GM12878 (cell line): ENCODE data around the gene NALF2. TPM values are rescaled to one million over a fixed set of nuclear protein-coding genes. Genes with fewer than 3 reads are reported as not detected.

Experiments
- ATAC-seq: fragments of 200-7000 bp; cut with Tn5 transposase; 3 replicates; pipeline ENCODE4 v1.9.1; 2020; ENCODE audit warnings: mild to moderate bottlenecking, moderate library complexity
- BruUV-seq: library from RNA; stranded (reverse); fragments of 400-500 nt; replicated peaks from 2 replicates; lab custom pipeline; 2021; lab: Mats Ljungman, UMichigan
- CTCF ChIA-PET: fragments of 300-600 bp; sonication (Branson Sonifier 250); formaldehyde crosslinking; extraction: SDS; loops from one replicate; lab custom pipeline; 2021; ENCODE audit warnings: inconsistent platforms; lab: Yijun Ruan, JAX
- POLR2A ChIA-PET: fragments of 350-600 bp; formaldehyde crosslinking; extraction: SDS; loops from one replicate; lab custom pipeline; 2021; ENCODE audit warnings: inconsistent platforms; lab: Charles Lee
- RAD21 ChIA-PET: fragments of 300-600 bp; sonication (Branson Sonifier 250); formaldehyde crosslinking; loops from one replicate; lab custom pipeline; 2023; ENCODE audit warnings: antibody characterized with exemption; ENCODE audit not compliant: unreplicated experiment; lab: Charles Lee
- SMC1A ChIA-PET: fragments of 300-600 bp; sonication (Branson Sonifier 250); formaldehyde crosslinking; loops from one replicate; lab custom pipeline; 2023; ENCODE audit not compliant: unreplicated experiment, uncharacterized antibody; lab: Charles Lee
- DNase-seq: peaks from one replicate; pipeline ENCODE4 v3.0.0-alpha.2; 2011; ENCODE audit warnings: low read depth, low spot score
- FAIRE-seq: peaks from 3 replicates; lab custom pipeline; 2011; peaks lifted over from hg19 to GRCh38; lab: Jason Lieb, UNC
- H2AFZ ChIP-seq: 2 replicates; pipeline ENCODE4 v1.6.0; 2011; ENCODE audit warnings: low read depth, low read length, control low read depth; ENCODE audit not compliant: control insufficient read depth
- H3K27ac ChIP-seq: 2 replicates; pipeline ENCODE4 v1.5.1; 2011; ENCODE audit warnings: control low read depth; ENCODE audit not compliant: control insufficient read depth, insufficient read depth
- H3K27me3 ChIP-seq, 2 experiments: replicated peaks in 1 of 2; 2 replicates each; pipeline versions ENCODE4 v1.6.0 to v1.6.1; 2011; ENCODE audit warnings: low read length in 1 of 2; ENCODE audit not compliant: control insufficient read depth in 2 of 2, insufficient read depth in 2 of 2
- H3K36me3 ChIP-seq, 2 experiments: 2 replicates each; pipeline ENCODE4 v1.5.1; 2011; ENCODE audit warnings: low read length in 1 of 2; ENCODE audit not compliant: control insufficient read depth in 2 of 2, insufficient read depth in 2 of 2
- H3K4me1 ChIP-seq: 2 replicates; pipeline ENCODE4 v1.6.1; 2011; ENCODE audit warnings: mild to moderate bottlenecking, low read length, moderate library complexity, mixed read lengths; ENCODE audit not compliant: control insufficient read depth, insufficient read depth
- H3K4me2 ChIP-seq: 2 replicates; pipeline ENCODE4 v1.6.0; 2011; ENCODE audit warnings: control low read depth; ENCODE audit not compliant: control insufficient read depth, insufficient read depth
- H3K4me3 ChIP-seq: fragments of 200-600 bp; sonication (generic); 2 replicates; pipeline ENCODE4 v1.5.1; 2016
- H3K79me2 ChIP-seq: 2 replicates; pipeline ENCODE4 v1.6.0; 2011; ENCODE audit warnings: low read length; ENCODE audit not compliant: control insufficient read depth, insufficient read depth
- H3K9ac ChIP-seq: 2 replicates; pipeline ENCODE4 v1.8.0; 2011; ENCODE audit warnings: low read length, control low read depth, mixed read lengths; ENCODE audit not compliant: control insufficient read depth, insufficient read depth
- H3K9me3 ChIP-seq: replicated peaks from 3 replicates; pipeline ENCODE4 v1.5.1; 2011; ENCODE audit warnings: mild to moderate bottlenecking, low read length; ENCODE audit not compliant: control insufficient read depth, insufficient read depth
- H4K20me1 ChIP-seq: 2 replicates; pipeline ENCODE4 v1.6.0; 2011; ENCODE audit not compliant: control insufficient read depth, insufficient read depth
- ASH2L ChIP-seq: fragments of 300-600, 200-600 bp; sonication (generic); IDR thresholded peaks from 2 replicates; pipeline ENCODE4 v1.6.1; 2017; ENCODE audit warnings: low read depth, mild to moderate bottlenecking, borderline replicate concordance
- BACH1 ChIP-seq: fragments of 450-650 bp; IDR thresholded peaks from 2 replicates; pipeline ENCODE4 v1.6.1; 2017; ENCODE audit warnings: mild to moderate bottlenecking, borderline replicate concordance
- BCL11A ChIP-seq: IDR thresholded peaks from 2 replicates; pipeline ENCODE4 v1.6.1; 2011; ENCODE audit warnings: low read depth, low read length
- BMI1 ChIP-seq: fragments of 450-650 bp; IDR thresholded peaks from 2 replicates; pipeline ENCODE4 v1.6.1; 2016; ENCODE audit warnings: mild to moderate bottlenecking, moderate library complexity, borderline replicate concordance
- ESRRA ChIP-seq: IDR thresholded peaks from 2 replicates; pipeline ENCODE4 v1.6.1; 2012; ENCODE audit warnings: mild to moderate bottlenecking, low read length, improper control_type of control experiment
- HDAC2 ChIP-seq: fragments of 200-600 bp; sonication (generic); IDR thresholded peaks from 2 replicates; pipeline ENCODE4 v1.6.1; 2017
- MXI1 ChIP-seq: fragments of 150-350 bp; IDR thresholded peaks from 2 replicates; pipeline ENCODE4 v1.6.1; 2011; ENCODE audit warnings: low read depth, mild to moderate bottlenecking, inconsistent platforms, low read length, improper control_type of control experiment
- NFXL1 ChIP-seq: fragments of 450-650 bp; IDR thresholded peaks from 2 replicates; pipeline ENCODE4 v1.6.1; 2017; ENCODE audit warnings: antibody characterized with exemption, mild to moderate bottlenecking, borderline replicate concordance
- POU2F2 ChIP-seq: IDR thresholded peaks from 3 replicates; pipeline ENCODE4 v1.6.1; 2011; ENCODE audit warnings: low read depth, mild to moderate bottlenecking, low read length, borderline replicate concordance
- RB1 ChIP-seq: fragments of 450-650 bp; formaldehyde crosslinking; IDR thresholded peaks from 2 replicates; pipeline ENCODE4 v1.6.1; 2017; ENCODE audit warnings: mild to moderate bottlenecking, borderline replicate concordance
- RBBP5 ChIP-seq: fragments of 200-600 bp; sonication (generic); conservative IDR thresholded peaks from 2 replicates; pipeline ENCODE4 v1.6.1; 2016
- RFX5 ChIP-seq: IDR thresholded peaks from 2 replicates; pipeline ENCODE4 v1.6.1; 2011; ENCODE audit warnings: low read depth, low read length, improper control_type of control experiment
- SIN3A ChIP-seq: IDR thresholded peaks from 2 replicates; pipeline ENCODE4 v1.6.1; 2012; ENCODE audit warnings: low read depth, low read length, improper control_type of control experiment
- SREBF1 ChIP-seq: IDR thresholded peaks from 2 replicates; pipeline ENCODE4 v1.6.1; 2012; ENCODE audit warnings: mild to moderate bottlenecking, low read length
- TAF1 ChIP-seq: IDR thresholded peaks from 2 replicates; pipeline ENCODE4 v1.6.1; 2011; ENCODE audit warnings: mild to moderate bottlenecking, low read depth, low read length, borderline replicate concordance
- TARDBP ChIP-seq: IDR thresholded peaks from 2 replicates; pipeline ENCODE4 v1.6.1; 2016; ENCODE audit warnings: borderline replicate concordance
- TCF3 ChIP-seq: IDR thresholded peaks from 2 replicates; pipeline ENCODE4 v1.6.1; 2012; ENCODE audit warnings: low read depth, mild to moderate bottlenecking, low read length, borderline replicate concordance; ENCODE audit not compliant: insufficient read depth
- TCF7 ChIP-seq: IDR thresholded peaks from 2 replicates; pipeline ENCODE4 v1.6.1; 2014; ENCODE audit warnings: antibody characterized with exemption, borderline replicate concordance
- WGBS: methylation state at CpG from one replicate; pipeline ENCODE4 v1.1.6; 2016; ENCODE audit warnings: low lambda C conversion rate; ENCODE audit not compliant: insufficient replicate concordance, insufficient coverage; ENCODE audit errors: missing lambda C conversion rate; 5-methylcytosine and 5-hydroxymethylcytosine counted together
- in situ Hi-C: fragments of 300-500 bp; cut with MboI; formaldehyde crosslinking; loops from 9 replicates; pipeline ENCODE4 v1.14.3; 2018; ENCODE audit warnings: mixed read lengths
- intact Hi-C: fragments of 100-400 bp; cut with micrococcal nuclease; formaldehyde crosslinking; loops from one replicate; pipeline ENCODE4 v1.14.2; 2022; ENCODE audit not compliant: unreplicated experiment
- polyA plus RNA-seq, 11 experiments: library from polyadenylated mRNA; depleted of rRNA in 4 of 11; unstranded in 6 of 11; stranded (reverse) in 5 of 11; fragments of >200 nt; fragmentation: Nextera tagmentation in 4 of 11; fragmentation: Illumina TruSeq in 1 of 11; extraction: Ambion mirVana in 4 of 11; extraction: Trizol in 1 of 11; gene quantifications; 1 replicate in 1 of 11; 2 replicates in 10 of 11; pipeline versions ENCODE4 v1.2.1 to v1.2.3, GENCODE V29; 2011 to 2016; ENCODE audit warnings: inconsistent platforms in 2 of 11, missing spikeins in 2 of 11, low read depth in 1 of 11
- total RNA-seq, 4 experiments: library from RNA; depleted of rRNA in 3 of 4; stranded (reverse); fragments of >200 nt in 3 of 4; fragmentation: Illumina TruSeq in 1 of 4; extraction: Trizol in 1 of 4; gene quantifications; 2 replicates each; pipeline versions ENCODE4 v1.2.1 to v1.2.3, GENCODE V29; 2013 to 2021
- TF ChIP-seq, protein P1 (sequence below): IDR thresholded peaks from 2 replicates; pipeline ENCODE4 v1.6.1; 2011; ENCODE audit warnings: low read depth, low read length, improper control_type of control experiment, borderline replicate concordance
- TF ChIP-seq, protein P2 (sequence below): fragments of 450-650 bp; IDR thresholded peaks from 2 replicates; pipeline ENCODE4 v1.6.1; 2016; ENCODE audit warnings: mild to moderate bottlenecking

The NALF2 gene
- total and polyA plus RNA-seq, 10 of the 15 experiments (the other 5 are each of a cell fraction or from before 2014, with no cell fraction given), result not detected

DNA sequence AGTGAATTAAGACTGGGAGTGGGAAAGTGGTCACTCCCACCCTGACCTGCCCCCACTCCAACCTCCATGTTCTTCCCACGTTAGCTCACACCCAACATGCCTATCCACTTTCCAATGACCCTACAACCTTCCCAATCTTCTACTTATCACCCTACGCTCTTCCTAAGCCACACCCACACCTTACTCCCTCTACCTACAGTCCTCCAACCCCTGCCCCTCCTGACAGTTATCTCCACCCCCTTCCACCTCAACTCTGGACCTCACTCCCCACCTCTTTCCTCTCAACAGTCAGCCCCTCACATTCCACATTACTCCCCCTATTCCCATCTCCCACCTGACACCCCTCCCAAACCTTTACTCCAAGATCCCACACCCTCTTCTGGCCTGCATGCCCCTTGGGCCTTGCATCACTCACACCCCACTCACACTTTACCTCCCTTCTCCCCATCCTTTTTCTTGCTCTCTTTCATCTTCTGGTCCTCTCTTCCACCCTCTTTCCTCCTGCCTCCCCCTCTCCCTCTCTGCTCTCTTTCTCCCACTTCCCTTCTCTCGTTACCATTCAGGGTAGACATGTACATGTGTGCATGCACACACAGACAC is 6.9 kb downstream of the NALF2 start:
- CTCF ChIA-PET, result no interaction called here

More for the DNA sequence above, 6.9 kb downstream of the NALF2 start:
- H3K4me3 ChIP-seq, result no peak overlapping the region
- H3K36me3 ChIP-seq, result no peaks in the 10 kb centered on the region
- no peak for DNase-seq
- H3K9me3 ChIP-seq, result no peaks in the 10 kb centered on the region
- no peak overlapping the region for H3K9ac ChIP-seq
- no peak for FAIRE-seq
- no TSS peak for BruUV-seq
- H2AFZ ChIP-seq, result no peak overlapping the region
- H3K4me1 ChIP-seq, result no peaks in the 10 kb centered on the region
- ChIA-PET SMC1A (no interaction called here), POLR2A (no interaction called here), RAD21 (no interaction called here)
- 0% methylated on average over 3 of the region's 3 CpGs for WGBS
- TF ChIP-seq BMI1, result no peak
- no peak for TF ChIP-seq SIN3A
- no peak for TF ChIP-seq ASH2L
- TF ChIP-seq ESRRA, result no peak
- no peak for TF ChIP-seq TCF7
- no peak for TF ChIP-seq MXI1
- TF ChIP-seq, protein P1, sequence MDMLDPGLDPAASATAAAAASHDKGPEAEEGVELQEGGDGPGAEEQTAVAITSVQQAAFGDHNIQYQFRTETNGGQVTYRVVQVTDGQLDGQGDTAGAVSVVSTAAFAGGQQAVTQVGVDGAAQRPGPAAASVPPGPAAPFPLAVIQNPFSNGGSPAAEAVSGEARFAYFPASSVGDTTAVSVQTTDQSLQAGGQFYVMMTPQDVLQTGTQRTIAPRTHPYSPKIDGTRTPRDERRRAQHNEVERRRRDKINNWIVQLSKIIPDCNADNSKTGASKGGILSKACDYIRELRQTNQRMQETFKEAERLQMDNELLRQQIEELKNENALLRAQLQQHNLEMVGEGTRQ, result no peak
- TF ChIP-seq TARDBP, result no peak
- TF ChIP-seq, protein P2, sequence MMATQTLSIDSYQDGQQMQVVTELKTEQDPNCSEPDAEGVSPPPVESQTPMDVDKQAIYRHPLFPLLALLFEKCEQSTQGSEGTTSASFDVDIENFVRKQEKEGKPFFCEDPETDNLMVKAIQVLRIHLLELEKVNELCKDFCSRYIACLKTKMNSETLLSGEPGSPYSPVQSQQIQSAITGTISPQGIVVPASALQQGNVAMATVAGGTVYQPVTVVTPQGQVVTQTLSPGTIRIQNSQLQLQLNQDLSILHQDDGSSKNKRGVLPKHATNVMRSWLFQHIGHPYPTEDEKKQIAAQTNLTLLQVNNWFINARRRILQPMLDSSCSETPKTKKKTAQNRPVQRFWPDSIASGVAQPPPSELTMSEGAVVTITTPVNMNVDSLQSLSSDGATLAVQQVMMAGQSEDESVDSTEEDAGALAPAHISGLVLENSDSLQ, result no peak
- TF ChIP-seq HDAC2, result no peak
- no peak for TF ChIP-seq NFXL1
- TF ChIP-seq RBBP5, result no peak
- TF ChIP-seq POU2F2, result no peak
- TF ChIP-seq BCL11A, result no peak
- TF ChIP-seq RB1, result no peak
- TF ChIP-seq RFX5, result no peak
- TF ChIP-seq TCF3, result no peak
- TF ChIP-seq TAF1, result no peak
- no peak for TF ChIP-seq SREBF1
- TF ChIP-seq BACH1, result no peak
- no peak overlapping the region for H3K4me2 ChIP-seq
- no peaks in the 10 kb centered on the region for H3K79me2 ChIP-seq
- H3K27me3 ChIP-seq, result no peaks in the 10 kb centered on the region
- H3K27ac ChIP-seq, result no peak overlapping the region
- ATAC-seq, result no peak
- in situ Hi-C loops, result no loop called here
- intact Hi-C loops, result no loop called here
- no peaks in the 10 kb centered on the region for H4K20me1 ChIP-seq
